HG03159 (cell line): ENCODE measurements around the gene CHAMP1.
"Not testable (repeated sequence)": the region's sequence is repeated elsewhere in the genome, so short reads cannot be mapped to it uniquely, and the experiment has no call there.

Experiments used
- ATAC-seq: cut with Tn5 transposase; IDR thresholded peaks from one replicate; pipeline ENCODE4 v1.9.1; 2021; ENCODE audit warnings: mild to moderate bottlenecking, moderate library complexity; ENCODE audit not compliant: unreplicated experiment

The CHAMP1 gene

DNA sequence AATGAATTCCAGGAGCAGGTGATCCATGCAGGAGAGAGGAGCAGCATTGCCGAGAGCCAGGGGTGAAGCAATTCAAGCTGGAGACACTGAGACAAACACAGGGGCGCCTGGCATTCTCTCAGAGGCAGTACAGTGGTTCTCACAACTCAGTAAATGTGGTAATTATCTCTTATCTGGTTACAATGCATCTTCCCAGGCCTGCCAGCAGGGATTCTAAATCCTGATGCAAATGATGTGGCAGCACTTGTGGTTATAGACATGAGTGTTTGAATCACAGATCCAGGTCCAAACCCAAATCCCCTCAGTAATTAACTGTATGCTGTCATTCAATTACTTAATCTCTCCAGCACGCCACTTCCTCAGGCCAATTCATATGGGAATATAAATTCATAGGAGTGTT, 19.6 kb downstream of the CHAMP1 start:
- not testable (repeated sequence) for ATAC-seq

GRCh38 chr13:114334305-114335053, 20.2 kb downstream of the CHAMP1 start:
- no peak for ATAC-seq

DNA sequence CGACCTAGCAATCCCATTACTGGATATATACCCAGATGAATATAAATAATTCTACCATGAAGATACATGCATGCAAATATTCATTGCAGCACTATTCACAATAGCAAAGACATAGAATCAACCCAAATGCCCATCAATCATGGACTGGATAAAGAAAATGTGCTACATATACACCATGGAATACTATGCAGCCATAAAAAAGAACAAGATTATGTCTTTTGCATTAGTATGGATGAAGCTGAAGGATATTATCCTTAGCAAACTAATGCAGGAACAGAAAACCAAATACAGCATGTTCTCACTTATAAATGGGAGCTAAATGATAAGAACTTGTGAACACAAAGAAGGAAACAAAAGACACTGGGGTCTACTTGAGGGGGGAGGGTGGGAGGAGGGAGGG, 22.2 kb downstream of the CHAMP1 start:
- ATAC-seq = not testable (repeated sequence)

DNA sequence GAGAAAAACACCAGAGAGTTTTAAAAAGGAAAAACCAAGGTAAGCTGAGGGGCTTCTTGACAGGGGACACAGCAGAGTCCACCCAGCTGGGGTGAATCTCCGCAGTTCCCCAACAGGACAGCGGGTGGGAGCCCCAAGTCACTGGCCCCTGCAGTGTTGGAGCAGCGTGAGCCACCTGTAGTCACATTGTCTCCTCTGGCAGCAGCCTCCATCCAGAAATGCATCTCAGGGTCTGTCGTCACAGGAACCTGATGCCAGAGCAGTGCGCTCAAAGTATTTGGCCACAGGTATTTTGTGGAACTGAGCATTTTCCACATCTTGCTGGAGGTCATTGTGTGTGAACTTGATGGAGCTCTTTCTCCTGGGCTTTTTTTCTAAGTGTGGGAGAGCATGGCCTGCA, 24.7 kb downstream of the CHAMP1 start:
- no peak for ATAC-seq

DNA sequence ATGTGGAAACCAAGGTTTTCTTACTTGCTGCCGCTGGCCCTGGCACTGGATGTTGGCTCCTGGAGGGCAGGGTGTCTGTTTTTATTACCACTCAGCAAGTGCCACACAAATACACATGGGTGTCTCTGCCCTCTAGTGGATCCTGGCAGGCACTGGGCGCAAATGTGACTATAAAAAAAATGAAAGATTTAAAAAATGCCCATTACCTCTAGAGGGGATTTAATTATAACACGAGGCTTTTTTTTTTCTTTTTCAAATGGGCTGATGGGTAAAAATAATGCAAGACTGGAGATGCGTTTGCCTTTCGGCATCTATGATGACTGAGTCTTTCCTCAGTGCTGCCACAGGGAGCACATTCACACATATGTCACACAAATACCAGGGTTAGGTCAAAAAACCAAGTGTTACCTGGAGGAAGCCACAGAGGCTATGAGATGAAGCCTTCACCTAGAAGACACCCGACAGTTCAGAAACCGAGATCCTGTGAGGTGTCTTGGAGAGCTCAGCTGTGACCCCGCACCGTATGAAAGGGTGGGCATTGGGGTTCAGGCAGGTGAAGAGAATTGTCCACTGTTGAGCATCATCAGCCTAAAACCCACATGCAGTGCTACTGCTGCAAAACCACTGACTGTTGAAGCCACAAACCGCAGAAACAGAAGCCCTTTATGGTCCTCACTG, 25.7 kb downstream of the CHAMP1 start:
- ATAC-seq = no peak

GRCh38 chr13:114341003-114341777, 26.9 kb downstream of the CHAMP1 start:
- no peak for ATAC-seq

GRCh38 chr13:114347256-114347655, 33.0 kb downstream of the CHAMP1 start:
- ATAC-seq = not testable (repeated sequence)

- not testable (repeated sequence) for ATAC-seq
These were observed 38.5 kb downstream of the CHAMP1 start for GRCh38 chr13:114352763-114353162.

DNA sequence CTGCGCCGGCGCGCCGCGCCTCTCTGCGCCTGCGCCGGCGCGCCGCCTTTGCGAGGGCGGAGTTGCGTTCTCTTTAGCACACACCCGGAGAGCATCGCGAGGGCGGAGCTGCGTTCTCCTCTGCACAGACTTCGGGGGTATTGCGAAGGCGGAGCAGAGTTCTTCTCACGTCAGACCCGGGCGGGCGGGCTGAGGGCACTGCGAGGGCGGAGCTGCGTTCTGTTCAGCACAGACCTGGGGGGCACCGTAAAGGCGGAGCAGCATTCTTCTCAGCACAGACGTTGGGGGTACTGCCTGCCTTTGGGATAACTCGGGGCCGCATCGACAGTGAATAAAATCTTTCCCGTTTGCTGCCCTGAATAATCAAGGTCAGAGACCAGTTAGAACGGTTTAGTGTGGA, 39.1 kb downstream of the CHAMP1 start:
- not testable (repeated sequence) for ATAC-seq
